K562 (cell line): ENCODE measurements around the gene SNAPC2. TPM values are rescaled to one million over a fixed set of nuclear protein-coding genes. Genes with fewer than 3 reads are reported as not detected.

Experiments used
- ATF2 ChIP-seq: sonication (generic); formaldehyde crosslinking; IDR thresholded peaks from 2 replicates; pipeline ENCODE4 v1.8.1; 2022; ENCODE audit warnings: missing genetic modification reagents
- EWSR1 ChIP-seq: fragments of 450-650 bp; IDR thresholded peaks from 2 replicates; pipeline ENCODE4 v1.6.1; 2018; ENCODE audit warnings: borderline replicate concordance, mild to moderate bottlenecking, low read depth, moderate library complexity; ENCODE audit not compliant: partially characterized antibody
- GATAD2B ChIP-seq: fragments of 450-650 bp; IDR thresholded peaks from 2 replicates; pipeline ENCODE4 v1.6.1; 2017; ENCODE audit warnings: mild to moderate bottlenecking, borderline replicate concordance
- GTF2B ChIP-seq: IDR thresholded peaks from 2 replicates; pipeline ENCODE4 v1.6.1; 2011; ENCODE audit not compliant: insufficient read length; ENCODE audit errors: extremely low read depth
- HDGF ChIP-seq: fragments of 450-650 bp; IDR thresholded peaks from 2 replicates; pipeline ENCODE4 v1.6.1; 2016
- HMG20B ChIP-seq: fragments of 250-450 bp; sonication (Bioruptor Pico); IDR thresholded peaks from 2 replicates; pipeline ENCODE4 v1.5.0; 2021; ENCODE audit warnings: mild to moderate bottlenecking
- KAT2B ChIP-seq: IDR thresholded peaks from one replicate; pipeline ENCODE4 v1.6.1; 2012; ENCODE audit warnings: low read depth, mild to moderate bottlenecking, control low read depth, inconsistent platforms, low read length, moderate library complexity
- NFIX ChIP-seq: fragments of 250-450 bp; sonication (Bioruptor Pico); IDR thresholded peaks from 2 replicates; pipeline ENCODE4 v1.4.0; 2020; ENCODE audit warnings: low read depth, mild to moderate bottlenecking, moderate library complexity
- RAD51 ChIP-seq: fragments of 450-650 bp; IDR thresholded peaks from 2 replicates; pipeline ENCODE4 v1.7.1; 2016; ENCODE audit warnings: low read depth, mild to moderate bottlenecking, borderline replicate concordance
- RERE ChIP-seq: sonication (generic); formaldehyde crosslinking; IDR thresholded peaks from 2 replicates; pipeline ENCODE4 v1.8.0; 2023; ENCODE audit warnings: missing genetic modification reagents, mild to moderate bottlenecking, borderline replicate concordance
- ZNF184 ChIP-seq: sonication (generic); formaldehyde crosslinking; IDR thresholded peaks from 2 replicates; pipeline ENCODE4 v1.5.0; 2020; ENCODE audit warnings: missing genetic modification reagents
- ZNF280B ChIP-seq: fragments of 250-450 bp; sonication (Bioruptor Pico); IDR thresholded peaks from 2 replicates; pipeline ENCODE4 v1.5.1; 2021; ENCODE audit warnings: mild to moderate bottlenecking
- ZNF639 ChIP-seq, 2 experiments: fragments of 200-800 bp in 1 of 2; sonication (Bioruptor generic) in 1 of 2; sonication (generic) in 1 of 2; formaldehyde crosslinking in 1 of 2; IDR thresholded peaks in 1 of 2; conservative IDR thresholded peaks in 1 of 2; 2 replicates each; pipeline versions ENCODE4 v1.5.0 to v1.6.1; 2016 to 2020; ENCODE audit warnings: missing compliant biosample characterization in 1 of 2, missing genetic modification characterization in 1 of 2, missing genetic modification reagents in 1 of 2
- polyA plus RNA-seq, 8 experiments: library from polyadenylated mRNA; depleted of rRNA in 4 of 8; stranded (reverse) in 5 of 8; unstranded in 3 of 8; fragments of >200 nt; fragmentation: Nextera tagmentation in 2 of 8; fragmentation: Illumina TruSeq in 1 of 8; extraction: Ambion mirVana in 2 of 8; extraction: Trizol in 1 of 8; gene quantifications; 2 replicates each; pipeline versions ENCODE4 v1.2.1 to v1.2.3, GENCODE V29; 2011 to 2014; ENCODE audit warnings: inconsistent platforms in 1 of 8, missing spikeins in 1 of 8
- total RNA-seq, 7 experiments: library from RNA; depleted of rRNA in 6 of 7; stranded (reverse); fragments of >200 nt in 6 of 7; fragmentation: Illumina TruSeq in 2 of 7; extraction: Trizol in 2 of 7; gene quantifications; 2 replicates each; pipeline versions ENCODE4 v1.2.1 to v1.2.3, GENCODE V29; 2011 to 2021; ENCODE audit warnings: low replicate concordance in 1 of 7

SNAPC2 gene
- total and polyA plus RNA-seq, 9 of the 15 experiments (the other 6 are each of a cell fraction or from before 2014, with no cell fraction given), result 0.59 to 45.1 (median 15.3) TPM

- TF ChIP-seq RERE (no peak), HMG20B (no peak), EWSR1 (no peak), HDGF (no peak), ZNF639 (CRISPR knock-in tag; conservative IDR thresholded peaks at IDR 0.05 in 1 of 2, IDR thresholded peaks at IDR 0.05 in 1 of 2) (peak in 1 of 2 experiments; percentile 91; a peak in 2 of 4 replicates), KAT2B (peak; percentile 88), ZNF184 (no peak), ATF2 (no peak), RAD51 (no peak), NFIX (no peak), ZNF280B (CRISPR knock-in tag) (no peak), GTF2B (no peak), GATAD2B (no peak; the same call in 1 of the 2 replicates)
These were observed 16.7 kb upstream of the SNAPC2 start, which contains the start of gene MAP2K7 (continued) for GRCh38 chr19:7903244-7904073.
